Type B pancreatic cell (in vitro differentiated cells): ENCODE measurements around the gene GAL3ST2. TPM values are rescaled to one million over a fixed set of nuclear protein-coding genes. Genes with fewer than 3 reads are reported as not detected.
"Not testable (repeated sequence)": the region's sequence is repeated elsewhere in the genome, so short reads cannot be mapped to it uniquely, and the experiment has no call there.

Experiments used
- DNase-seq: peaks from one replicate; pipeline ENCODE4 v3.0.0; 2021; ENCODE audit warnings: mixed read lengths; ENCODE audit not compliant: unreplicated experiment; ENCODE audit errors: extremely low spot score
- H3K27ac Mint-ChIP-seq: 2 replicates; pipeline ENCODE4 v1.8.0; 2021; ENCODE audit warnings: mild to moderate bottlenecking, mixed read lengths
- H3K27me3 Mint-ChIP-seq: 2 replicates; pipeline ENCODE4 v1.8.0; 2021; ENCODE audit warnings: mixed read lengths
- H3K36me3 Mint-ChIP-seq: 2 replicates; pipeline ENCODE4 v1.8.0; 2021; ENCODE audit warnings: mixed read lengths
- H3K4me1 Mint-ChIP-seq: one replicate; pipeline ENCODE4 v1.8.0; 2021; ENCODE audit warnings: mixed read lengths; ENCODE audit not compliant: unreplicated experiment
- H3K4me3 Mint-ChIP-seq: 2 replicates; pipeline ENCODE4 v1.8.0; 2021; ENCODE audit warnings: mild to moderate bottlenecking, mixed read lengths
- H3K9me3 Mint-ChIP-seq: 2 replicates; pipeline ENCODE4 v1.8.0; 2021; ENCODE audit warnings: mixed read lengths
- CTCF ChIP-seq: fragments of 200-600 bp; sonication (generic); conservative IDR thresholded peaks from 2 replicates; pipeline ENCODE4 v1.5.0; 2021; ENCODE audit warnings: antibody characterized with exemption, mild to moderate bottlenecking
- total RNA-seq: library from RNA; stranded (reverse); gene quantifications from 2 replicates; pipeline ENCODE4 v1.2.1, GENCODE V29; 2021; ENCODE audit warnings: low replicate concordance

Gene GAL3ST2
- total RNA-seq, 1 donor from 2014 or later = 0.29 TPM

GRCh38 chr2:241815477-241816430 is 39.1 kb downstream of the GAL3ST2 start:
- Mint-ChIP-seq H3K4me3 (no peak overlapping the region), H3K27me3 (peaks cover 4% of the 10 kb centered on the region), H3K4me1 (no peaks in the 10 kb centered on the region), H3K9me3 (no peaks in the 10 kb centered on the region), H3K27ac (peak overlapping the region; percentile 50), H3K36me3 (no peaks in the 10 kb centered on the region)
- TF ChIP-seq CTCF = no peak
- DNase-seq = no peak

- no peaks in the 10 kb centered on the region for H3K4me1 Mint-ChIP-seq
- TF ChIP-seq CTCF = no peak
- H3K27ac Mint-ChIP-seq = no peak overlapping the region
- DNase-seq = no peak
- no peaks in the 10 kb centered on the region for H3K9me3 Mint-ChIP-seq
- H3K4me3 Mint-ChIP-seq = no peak overlapping the region
- H3K27me3 Mint-ChIP-seq = peaks cover 4% of the 10 kb centered on the region
- no peaks in the 10 kb centered on the region for H3K36me3 Mint-ChIP-seq
Observed at GRCh38 chr2:241816431-241817121, 40.0 kb downstream of the GAL3ST2 start.

GRCh38 chr2:241817126-241817820 is 40.7 kb downstream of the GAL3ST2 start:
- Mint-ChIP-seq H3K27ac (no peak overlapping the region), H3K4me3 (no peak overlapping the region), H3K27me3 (peaks cover 4% of the 10 kb centered on the region), H3K4me1 (no peaks in the 10 kb centered on the region), H3K36me3 (no peaks in the 10 kb centered on the region), H3K9me3 (no peaks in the 10 kb centered on the region)
- TF ChIP-seq CTCF = no peak
- DNase-seq = no peak

- not testable (repeated sequence) for H3K4me3 Mint-ChIP-seq, H3K36me3 Mint-ChIP-seq, H3K27ac Mint-ChIP-seq, H3K27me3 Mint-ChIP-seq, H3K9me3 Mint-ChIP-seq, H3K4me1 Mint-ChIP-seq, DNase-seq
Observed at GRCh38 chr2:241817821-241818215, 41.2 kb downstream of the GAL3ST2 start.

- DNase-seq = no peak
- Mint-ChIP-seq H3K27ac (no peak overlapping the region), H3K36me3 (no peaks in the 10 kb centered on the region)
Observed at GRCh38 chr2:241818229-241818942, 41.8 kb downstream of the GAL3ST2 start.

More at GRCh38 chr2:241818229-241818942, 41.8 kb downstream of the GAL3ST2 start:
- Mint-ChIP-seq H3K9me3 (no peaks in the 10 kb centered on the region), H3K4me3 (no peak overlapping the region), H3K27me3 (peaks cover 4% of the 10 kb centered on the region), H3K4me1 (no peaks in the 10 kb centered on the region)
- TF ChIP-seq CTCF = no peak
